SIG-M5 treated with dmso at 0.1 percent for 504 hours (cell line): Measurements from ENCODE around the gene CBY2.
"Not testable (repeated sequence)": the region's sequence is repeated elsewhere in the genome, so short reads cannot be mapped to it uniquely, and the experiment has no call there.

Experiments used
- DNase-seq: peaks from one replicate; lab custom pipeline; 2025; ENCODE audit not compliant: unreplicated experiment; lab: John Stamatoyannopoulos, UW

CBY2 gene

DNA sequence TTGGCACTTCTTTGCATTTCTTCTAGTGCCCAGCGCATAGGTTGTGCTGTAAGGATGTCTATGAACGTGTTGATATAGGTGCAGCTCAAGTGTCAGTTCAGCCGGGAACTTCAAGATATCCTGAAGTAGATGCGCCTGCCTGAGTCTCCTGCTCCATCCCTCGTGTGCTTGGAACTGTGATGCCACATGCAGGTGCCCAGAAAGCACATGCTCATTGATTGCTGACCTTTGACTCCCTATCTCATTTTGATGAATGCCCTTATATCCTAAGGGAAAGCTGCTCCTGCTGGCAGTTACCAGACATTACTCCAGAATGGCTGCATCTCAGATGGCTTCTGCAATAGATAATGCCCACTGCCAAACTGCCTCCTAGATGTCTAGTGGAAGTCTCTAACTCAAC lies 40.9 kb downstream of the CBY2 start:
- no peak for DNase-seq

DNA sequence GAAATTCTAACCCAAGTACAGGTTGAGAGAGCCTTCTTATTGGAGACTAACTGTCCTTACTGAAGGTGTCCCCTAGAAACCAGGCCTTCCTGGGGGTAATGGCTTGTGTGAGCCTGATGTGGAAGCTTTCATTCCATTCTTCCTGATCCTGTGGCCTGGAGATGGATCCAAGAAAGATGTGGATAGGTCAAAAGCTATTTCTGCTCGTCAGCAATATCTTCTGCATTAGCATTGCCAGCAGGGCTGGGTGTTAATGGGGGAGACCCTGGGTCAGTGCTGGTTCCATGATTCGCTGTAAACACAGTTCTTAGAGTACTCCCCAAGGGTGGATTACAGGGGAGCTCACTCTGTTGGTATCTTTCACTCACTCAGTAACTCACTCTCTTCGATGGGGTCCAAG lies 42.9 kb downstream of the CBY2 start:
- DNase-seq, result no peak

DNA sequence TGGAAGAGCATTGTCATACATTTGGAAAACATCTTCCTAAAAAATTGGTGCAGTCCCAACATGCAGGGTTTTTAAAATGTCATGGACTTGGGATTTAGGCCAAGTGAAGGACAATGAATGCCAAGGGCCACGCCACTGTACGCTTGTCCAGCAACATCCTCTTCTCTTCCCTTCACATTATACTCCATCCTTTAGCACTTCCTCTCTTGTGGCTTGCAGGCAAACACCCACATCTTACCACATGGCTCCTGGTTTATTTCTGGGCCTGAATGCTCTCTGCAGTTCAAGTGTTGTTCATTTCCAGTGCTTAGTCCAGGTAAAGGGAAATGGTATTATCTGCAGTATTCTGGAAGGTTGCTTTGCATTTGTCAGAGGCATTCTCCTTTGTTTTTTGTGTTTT lies 45.0 kb downstream of the CBY2 start:
- DNase-seq, result peak; percentile 67

DNA sequence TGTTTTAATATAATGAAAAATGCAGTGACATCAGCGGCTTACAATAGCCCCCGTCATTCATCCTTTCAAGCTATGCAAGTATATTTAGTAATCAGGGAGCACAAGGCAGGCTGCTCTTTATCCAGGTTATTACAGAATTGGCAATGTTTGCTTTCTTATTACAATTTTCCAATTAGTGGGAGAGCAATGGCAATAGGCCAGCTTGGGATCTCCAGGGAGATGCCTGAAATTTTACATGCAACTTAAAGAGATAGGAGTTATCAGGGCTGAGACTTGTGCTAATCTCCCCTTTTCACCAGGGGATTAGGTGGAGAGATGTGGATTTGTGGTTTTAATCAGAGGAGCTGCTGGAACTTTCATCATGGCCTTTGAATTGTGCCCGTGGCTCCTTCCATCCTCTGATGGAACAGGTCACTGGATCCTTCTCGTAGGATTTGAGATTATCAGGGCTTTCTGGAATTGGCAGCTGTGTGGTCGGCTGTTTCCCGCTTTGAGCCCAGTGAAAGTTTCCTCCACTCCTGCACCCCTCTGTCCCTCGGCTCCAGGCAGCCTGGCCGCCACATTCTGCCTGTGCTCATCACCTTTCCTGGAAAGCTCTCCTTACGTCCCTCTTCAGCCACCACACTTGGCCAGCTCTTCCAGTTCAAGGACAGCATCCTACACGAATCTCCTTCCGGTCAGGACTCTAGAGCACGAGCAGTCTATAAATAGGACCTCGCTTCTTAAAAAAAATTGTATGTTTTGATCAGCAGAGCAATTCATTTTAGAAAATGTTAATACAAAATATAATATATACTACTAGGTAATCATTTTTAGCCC lies 47.0 kb downstream of the CBY2 start:
- DNase-seq, result no peak

DNA sequence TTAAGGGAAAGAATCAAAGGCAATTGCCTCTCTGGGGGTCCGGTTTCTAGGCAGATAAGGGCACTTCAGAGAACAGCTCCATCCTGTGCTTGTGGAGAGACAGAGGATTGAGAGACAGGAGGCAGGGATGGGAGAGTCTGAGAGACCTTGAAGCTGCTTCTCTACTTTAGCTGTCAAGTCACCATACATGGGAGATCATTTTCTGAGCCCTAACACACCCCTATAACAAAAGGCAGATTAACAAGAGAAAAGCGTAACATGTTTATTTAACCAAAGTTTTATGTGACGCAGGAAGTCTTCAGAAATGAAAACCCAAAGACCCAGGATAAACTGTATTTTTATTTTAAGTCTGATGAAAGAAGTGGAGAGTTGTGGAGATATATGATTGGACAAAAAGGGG lies 48.4 kb downstream of the CBY2 start:
- DNase-seq, result no peak

DNA sequence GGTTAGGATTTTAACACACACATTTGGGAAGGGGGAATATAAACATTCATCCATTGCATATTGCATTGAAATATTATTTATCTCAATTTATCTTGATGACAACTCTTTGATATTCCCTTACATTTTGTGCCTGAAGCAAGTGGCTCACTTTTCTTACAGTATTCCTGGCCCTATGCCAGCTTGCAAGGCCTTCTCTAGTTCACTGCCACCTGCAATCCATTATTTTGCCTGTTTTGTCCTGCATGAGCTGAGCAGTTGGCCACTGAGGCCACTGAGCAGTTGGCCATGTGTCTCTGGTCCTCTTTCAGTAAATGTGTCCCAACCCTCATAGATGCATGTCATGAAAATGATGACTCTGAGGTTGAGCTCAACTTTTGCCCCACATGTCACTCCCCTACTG lies 49.8 kb downstream of the CBY2 start:
- DNase-seq, result no peak

DNA sequence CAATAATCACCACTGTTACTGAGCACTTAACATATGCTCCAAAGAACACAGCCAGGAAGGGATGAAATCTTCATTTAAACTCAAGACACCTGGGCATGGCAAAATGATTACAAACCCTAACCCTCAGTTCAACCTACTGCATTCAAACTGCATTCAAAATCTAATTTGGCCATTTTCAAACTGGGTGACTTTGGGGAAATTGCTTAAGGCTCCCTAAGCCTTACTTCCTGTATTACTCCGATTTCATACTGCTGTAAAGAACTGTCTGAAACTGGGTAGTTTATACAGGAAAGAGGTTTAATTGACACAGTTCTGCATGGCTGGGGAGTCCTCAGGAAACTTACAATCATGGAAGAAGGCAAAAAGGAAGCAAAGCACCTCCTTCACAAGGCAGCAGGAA lies 50.4 kb downstream of the CBY2 start:
- DNase-seq, result peak; percentile 55

DNA sequence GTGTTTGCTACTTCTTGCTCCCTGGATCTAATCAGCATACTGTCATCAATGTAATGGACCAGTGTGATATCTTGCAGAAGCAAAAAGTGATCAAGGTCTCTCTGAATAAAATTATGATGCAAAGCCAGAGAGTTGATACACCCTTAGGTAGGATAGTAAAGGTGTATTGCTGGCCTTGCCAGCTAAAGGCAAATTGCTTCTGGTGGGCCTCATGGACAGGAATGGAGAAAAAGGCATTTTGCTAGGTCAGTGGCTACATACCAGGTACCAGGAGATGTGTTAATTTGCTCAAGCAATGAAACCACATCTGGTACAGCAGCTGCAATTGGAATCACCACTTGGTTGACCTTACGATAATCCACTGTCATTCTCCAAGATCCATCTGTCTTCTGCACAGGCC lies 54.4 kb downstream of the CBY2 start:
- not testable (repeated sequence) for DNase-seq

DNA sequence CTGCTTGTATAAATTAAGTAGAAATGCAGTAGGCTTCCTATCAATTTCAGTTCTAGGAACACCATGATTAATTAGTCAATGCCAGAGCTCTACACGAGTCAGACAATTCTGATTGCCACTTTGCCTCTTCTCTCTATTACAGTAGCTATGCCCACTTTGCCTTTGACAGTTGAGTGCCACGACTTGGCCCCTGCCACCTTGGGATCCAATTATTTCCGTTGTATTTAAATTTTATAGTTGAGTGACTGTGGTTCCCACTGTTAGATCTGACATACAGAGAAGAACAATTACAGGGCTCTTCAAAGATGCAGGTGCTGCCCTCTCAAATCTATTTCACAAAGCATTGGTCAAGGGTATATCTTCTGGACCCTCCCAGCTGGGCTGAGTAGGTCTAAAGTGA lies 55.5 kb downstream of the CBY2 start:
- not testable (repeated sequence) for DNase-seq

DNA sequence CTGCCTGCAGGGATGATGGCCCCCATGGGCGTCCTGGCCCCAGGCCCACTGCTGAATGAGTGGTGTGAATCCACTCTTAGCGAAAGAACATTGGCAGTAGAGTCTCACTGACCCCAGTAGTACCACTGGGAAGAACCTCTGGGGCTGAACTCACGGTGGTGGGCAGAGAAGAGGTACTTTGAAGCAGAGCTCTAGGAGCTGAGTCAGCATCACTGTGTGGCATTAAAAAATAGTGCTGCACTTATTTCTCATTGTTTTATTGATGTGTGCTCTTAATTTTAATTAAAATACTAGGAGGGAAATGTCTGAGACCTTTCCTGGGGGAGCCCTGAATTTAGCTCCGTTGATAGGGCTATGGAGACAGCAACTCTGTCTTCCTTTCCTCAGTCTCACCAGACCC lies 61.3 kb downstream of the CBY2 start:
- no peak for DNase-seq
